NCI-H748 treated with DMSO at 0.1 percent for 48 hours (cell line): ENCODE results near the gene ALB.
"Not testable (repeated sequence)": the region's sequence is repeated elsewhere in the genome, so short reads cannot be mapped to it uniquely, and the experiment has no call there.

Experiments
- DNase-seq: peaks from one replicate; lab custom pipeline; 2025; lab: John Stamatoyannopoulos, UW

Gene ALB

DNA sequence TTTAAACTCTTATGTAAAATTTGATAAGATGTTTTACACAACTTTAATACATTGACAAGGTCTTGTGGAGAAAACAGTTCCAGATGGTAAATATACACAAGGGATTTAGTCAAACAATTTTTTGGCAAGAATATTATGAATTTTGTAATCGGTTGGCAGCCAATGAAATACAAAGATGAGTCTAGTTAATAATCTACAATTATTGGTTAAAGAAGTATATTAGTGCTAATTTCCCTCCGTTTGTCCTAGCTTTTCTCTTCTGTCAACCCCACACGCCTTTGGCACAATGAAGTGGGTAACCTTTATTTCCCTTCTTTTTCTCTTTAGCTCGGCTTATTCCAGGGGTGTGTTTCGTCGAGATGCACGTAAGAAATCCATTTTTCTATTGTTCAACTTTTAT is at the start of gene ALB:
Gene ALB (plus strand): TSS at position 246 of the 400 bp plus-strand sequence. CDS start 41 bp downstream, at position 287.
- DNase-seq = no peak

DNA sequence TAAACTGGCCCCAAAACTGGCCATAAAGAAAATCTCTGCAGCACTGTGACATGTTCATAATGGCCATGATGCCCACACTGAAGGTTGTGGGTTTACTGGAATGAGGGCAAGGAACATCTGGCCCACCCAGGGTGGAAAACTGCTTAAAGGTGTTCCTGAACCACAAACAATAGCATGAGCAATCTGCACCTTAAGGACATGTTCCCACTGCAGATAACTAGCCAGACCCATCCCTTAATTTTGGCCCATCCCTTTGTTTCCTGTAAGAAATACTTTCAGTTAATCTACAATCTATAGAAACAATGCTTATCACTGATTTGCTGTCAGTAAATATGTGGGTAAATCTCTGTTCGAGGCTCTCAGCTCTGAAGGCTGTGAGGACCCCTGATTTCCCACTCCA is 46.9 kb upstream of the ALB start:
- not testable (repeated sequence) for DNase-seq

DNA sequence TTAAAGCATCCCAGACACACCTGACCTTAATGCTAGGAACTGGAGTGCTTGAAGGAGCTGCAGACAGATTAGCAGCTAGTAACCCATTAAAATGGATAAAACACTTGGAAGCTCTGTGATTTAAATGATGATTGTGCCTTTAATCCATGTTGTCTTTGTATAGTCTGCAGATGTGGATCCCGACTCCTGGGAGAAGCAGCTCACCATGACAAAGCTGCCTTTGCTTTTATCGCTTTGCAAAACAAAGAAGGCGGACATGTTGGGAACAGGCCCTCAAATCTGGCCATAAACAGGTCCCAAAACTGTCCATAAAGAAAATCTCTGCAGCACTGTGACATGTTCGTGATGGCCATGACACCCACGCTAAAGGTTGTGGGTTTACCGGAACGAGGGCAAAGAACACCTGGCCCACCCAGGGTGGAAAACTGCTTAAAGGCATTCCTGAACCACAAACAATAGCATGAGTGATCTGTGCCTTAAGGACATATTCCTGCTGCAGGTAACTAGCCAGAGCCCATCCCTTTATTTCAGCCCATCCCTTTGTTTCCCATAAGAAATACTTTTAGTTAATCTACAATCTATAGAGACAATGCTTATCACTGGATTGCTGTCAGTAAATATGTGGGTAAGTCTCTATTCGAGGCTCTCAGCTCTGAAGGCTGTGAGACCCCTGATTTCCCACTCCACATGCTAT is 34.4 kb upstream of the ALB start:
- not testable (repeated sequence) for DNase-seq

DNA sequence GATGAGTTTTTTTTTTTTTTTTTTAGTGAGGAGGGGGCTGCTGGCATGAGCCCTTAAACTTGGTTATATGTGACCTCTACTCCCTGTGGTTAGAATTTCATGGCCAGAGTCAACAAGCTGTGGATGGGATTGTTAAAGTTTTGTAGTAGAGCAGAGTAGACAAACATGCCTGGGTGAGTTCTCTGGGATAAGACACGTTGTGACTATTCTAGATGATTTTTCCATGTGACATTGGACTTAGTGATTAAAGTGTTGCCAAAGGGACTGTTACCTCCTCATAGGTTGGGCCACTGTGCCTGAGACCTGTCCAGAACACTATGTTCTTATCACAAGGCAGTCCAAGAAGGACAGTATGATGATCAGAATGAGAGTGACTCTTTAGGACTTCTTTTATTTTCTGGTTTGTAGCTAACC is 28.8 kb upstream of the ALB start:
- no peak for DNase-seq

DNA sequence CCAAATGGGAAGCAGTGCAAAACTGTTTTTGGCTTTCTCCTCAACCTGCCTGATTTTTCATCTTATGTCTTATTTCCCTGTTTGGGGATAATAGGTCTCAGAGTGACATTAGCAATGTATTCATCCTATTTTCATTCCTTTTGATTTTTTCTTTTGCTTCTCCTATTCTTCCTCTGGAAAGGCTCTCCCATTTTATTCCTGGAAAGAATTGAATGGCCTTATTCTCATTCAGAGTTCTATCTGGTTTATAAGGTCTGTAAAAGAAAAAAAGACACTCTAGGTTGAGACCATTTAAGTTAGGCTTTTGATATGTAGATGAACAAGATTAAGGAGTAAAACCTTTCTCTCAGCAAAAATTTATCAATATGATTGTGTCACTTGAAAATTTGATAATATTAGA is 27.8 kb upstream of the ALB start:
- DNase-seq = no peak

DNA sequence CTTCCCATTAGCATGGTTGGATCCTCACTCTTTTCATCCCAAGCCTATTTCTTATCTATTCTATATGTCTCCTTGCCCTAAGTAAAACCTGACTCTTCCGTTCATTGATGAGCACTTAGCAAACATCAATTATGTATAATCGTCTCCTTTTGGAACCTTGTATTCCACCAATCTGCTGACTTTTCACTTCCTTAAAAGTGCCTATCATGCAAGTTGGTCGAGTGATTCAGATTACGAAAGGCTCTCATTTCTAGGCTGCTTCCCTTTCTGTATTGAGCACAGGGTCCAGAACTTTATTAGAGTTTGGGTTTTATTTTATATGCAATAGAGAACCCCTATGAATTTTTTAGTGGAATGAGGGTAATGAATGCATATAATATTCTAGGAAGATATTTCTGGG is 27.1 kb upstream of the ALB start:
- no peak for DNase-seq

DNA sequence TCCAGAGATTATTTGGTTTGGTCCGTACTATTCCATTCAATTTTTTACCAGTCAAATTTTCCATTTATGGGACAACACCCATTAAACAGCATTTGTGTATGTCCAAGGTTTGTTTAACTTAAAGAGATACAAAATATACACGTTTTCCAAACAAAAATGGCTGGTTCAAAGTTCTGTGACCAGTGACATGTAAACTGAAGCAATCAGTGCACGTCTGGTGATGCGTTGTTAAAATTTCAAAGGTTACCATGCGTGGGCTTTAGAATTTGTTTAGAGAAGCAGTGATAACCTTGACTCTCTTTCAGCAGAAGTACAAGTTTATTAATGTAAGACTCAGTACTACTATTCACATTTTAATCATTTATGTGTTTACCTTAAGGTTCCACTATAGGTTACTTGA is 25.2 kb upstream of the ALB start:
- DNase-seq = no peak

DNA sequence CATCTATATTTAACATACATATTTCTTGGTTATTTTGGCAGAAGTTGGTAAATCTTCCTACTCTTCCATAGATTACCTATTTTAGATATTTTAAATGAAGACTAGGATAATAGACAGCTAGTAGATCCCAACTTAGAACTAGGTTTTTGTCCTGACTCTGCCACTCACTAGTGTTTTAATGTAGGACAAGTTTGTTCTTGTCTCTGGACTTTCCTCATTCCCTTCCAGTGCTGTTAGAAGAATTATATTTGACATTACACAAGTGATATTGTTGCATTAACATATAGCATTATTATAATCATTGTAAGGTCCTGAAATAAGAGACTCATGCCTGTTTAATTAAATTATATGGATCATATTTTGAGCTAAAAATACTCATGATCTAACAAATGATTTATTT is 24.1 kb upstream of the ALB start:
- DNase-seq = no peak

DNA sequence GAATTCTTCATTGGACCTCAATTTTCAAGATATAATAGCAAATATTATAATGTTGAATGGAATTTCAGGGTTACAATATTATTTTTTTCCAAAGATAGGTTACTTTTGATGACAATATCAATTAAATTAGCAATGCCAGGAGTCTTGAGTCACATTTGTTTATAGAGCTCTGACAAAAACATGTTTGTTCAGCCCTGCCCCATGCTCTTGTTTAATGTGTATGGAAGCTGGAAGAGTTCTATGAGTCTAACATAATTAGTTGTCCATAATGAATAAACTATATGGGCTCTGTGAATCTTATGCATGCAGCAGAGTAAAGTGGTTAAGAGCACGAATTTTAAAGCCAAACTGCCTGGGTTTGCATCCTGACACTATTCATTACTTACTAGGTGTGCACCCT is 22.9 kb upstream of the ALB start:
- DNase-seq = no peak

DNA sequence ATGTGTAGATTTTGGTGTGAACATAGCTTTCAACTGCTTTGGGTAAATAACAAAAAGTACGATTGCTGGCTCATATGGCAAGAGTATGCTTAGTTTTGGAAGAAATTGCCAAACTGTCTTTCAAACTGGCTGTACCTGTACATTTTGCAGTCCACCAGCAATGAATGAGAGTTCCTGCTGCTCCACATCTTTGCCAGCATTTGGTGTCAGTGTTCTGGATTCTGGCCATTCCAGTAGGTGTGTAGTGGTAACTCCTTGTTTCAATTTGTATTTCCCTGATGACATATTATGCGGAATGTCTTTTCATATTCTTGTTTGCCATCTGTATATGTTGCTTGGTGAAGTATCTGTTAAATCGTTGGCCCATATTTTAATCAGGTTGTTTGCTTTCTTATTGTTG is 20.6 kb upstream of the ALB start:
- DNase-seq = no peak

DNA sequence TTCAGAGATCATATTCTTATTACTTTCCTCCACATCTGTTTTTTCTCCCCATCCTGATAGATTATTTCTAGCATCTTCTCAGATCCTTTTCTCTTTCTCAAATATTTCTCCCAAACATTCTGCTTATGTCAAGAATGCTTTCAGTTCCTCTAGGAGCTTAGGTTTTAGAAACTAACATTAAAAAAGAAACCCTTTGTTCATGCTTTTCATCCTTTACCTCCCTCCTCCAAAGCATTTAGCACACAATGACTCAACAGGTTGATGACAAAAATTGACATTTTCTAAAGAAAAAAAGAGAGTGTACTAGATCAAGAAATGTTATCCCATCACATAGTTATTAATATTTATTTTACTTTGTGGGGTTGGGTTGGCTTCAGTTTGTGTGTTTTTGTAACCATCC is 16.5 kb upstream of the ALB start:
- DNase-seq = no peak

DNA sequence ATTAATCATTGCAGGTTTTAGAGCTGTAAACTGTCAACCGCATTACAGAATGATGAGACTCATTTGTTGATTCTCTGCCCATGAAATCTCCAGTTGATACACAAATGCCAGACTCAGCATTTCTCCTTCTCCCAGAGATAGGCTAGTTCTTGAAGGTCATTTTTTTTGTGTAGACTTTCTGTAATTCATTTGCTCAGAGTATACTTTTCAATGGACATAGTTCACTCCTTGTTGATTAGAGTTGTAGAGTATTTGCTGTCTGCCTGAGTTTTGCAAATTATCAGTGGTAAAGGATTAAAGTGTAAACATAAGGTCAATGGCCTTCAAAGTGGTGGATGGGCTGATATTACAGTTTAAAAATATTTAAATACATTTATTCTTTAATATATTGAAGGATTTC is 15.2 kb upstream of the ALB start:
- DNase-seq = no peak

DNA sequence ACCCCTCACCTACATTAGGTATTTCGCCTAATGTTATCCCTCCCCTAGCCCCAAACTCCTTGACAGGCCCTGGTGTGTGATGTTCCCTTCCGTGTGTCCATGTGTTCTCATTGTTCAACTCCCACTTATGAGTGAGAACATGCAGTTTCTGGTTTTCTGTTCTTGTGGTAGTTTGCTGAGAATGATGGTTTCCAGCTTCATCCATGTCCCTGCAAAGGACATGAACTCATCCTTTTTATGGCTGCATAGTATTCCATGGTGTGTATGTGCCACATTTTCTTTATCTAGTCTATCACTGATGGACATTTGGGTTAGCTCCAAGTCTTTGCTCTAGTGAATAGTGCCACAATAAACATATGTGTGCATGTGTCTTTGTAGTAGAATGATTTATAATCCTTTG is 14.4 kb upstream of the ALB start:
- not testable (repeated sequence) for DNase-seq

DNA sequence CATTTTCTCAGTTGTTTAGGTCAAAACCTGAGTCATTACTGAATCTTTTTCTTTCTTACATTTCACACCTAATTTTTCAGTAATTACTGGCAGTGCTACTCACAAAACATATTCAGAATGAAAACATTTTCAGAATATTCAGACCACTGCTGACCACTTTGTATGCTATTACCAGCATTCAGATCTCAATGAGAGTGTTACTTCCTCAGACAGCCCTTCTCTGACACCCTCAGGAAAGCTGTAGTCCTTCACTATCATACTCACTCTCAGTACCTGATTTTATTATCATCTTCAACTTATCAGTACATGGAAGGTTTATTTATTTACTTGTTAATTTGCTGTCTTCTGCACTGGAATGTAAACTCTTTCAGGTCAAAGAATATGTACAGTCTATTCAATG is 12.3 kb upstream of the ALB start:
- no peak for DNase-seq

DNA sequence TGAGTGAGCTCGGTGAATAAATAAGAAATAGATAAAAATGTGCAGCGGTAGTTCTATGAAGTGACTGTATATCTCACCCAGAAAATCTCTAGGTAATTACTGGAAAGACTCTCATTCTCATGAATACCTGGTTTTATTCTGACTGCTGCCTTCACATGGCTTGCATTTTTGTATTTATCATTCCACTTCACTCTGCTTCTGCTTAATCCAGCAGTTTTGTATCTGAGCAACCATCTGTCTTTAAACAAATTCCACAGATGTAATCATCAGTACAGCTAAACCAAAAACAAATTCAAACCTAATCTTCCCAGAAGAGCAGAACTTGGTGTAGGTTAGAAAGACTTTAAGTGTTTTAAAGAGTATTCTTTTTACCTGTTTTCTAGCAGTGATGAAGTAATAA is 11.2 kb upstream of the ALB start:
- no peak for DNase-seq

DNA sequence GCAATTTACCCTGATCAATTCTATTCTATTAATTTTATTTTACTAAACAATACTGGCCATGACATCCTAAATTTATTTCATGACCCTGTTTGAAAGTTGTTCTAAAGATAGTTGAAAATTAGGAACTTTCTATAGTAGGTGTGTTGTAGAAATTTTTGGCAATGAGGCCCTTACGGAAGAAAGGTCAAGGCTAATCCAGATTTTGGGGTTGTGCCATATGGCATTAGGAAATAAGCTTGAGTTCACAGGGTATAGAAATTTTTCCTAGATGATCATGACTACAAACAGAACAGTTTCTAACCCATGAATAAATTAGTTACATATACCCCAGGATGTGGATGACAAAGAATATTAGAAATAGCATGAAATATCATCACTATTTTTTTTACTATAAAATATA is 7.8 kb upstream of the ALB start:
- DNase-seq = no peak

DNA sequence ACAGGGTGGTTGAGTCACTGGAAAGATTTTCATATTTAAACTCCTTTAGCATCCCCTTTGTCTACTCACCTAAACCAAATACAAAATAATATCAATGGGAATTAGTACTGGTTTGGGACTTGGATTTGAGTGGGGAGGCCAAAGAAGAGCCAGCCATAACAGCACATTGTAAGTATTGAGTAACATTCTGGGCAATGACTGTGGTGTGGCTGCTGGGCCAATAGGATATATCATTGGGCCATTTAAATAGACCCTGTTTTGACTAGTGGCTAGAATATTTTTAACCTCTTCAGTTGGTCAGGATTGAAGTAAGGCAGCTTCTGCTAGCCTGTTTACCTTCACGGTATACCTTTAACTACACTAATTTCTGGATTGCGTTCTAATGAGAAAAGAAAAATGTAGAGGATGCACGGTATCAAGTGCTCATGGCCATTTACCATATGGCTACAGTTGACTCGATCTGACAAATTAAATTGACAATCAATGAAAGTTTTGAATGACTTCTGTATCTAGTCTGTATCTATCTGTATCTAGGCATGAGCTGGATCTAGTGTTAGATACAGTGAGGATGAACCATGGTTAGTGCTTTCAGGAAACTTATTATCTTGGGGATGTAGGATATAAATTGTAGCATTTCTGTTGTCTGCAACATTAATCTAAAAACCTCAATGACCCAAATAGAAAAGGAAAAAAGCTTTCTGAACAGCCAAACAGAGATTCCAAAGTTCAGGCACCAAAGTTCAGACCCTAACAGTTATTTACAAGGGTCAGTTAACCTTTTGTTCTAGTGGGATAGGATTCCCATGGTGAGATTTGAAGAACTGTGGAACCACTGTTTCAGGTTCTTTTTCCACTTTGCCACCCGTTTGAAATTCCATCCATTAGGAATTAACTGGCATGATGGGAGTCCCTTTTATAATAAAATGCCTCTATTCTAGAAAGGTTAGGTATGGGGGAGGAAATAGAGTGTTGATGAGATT is 6.8 kb upstream of the ALB start:
- DNase-seq = no peak

DNA sequence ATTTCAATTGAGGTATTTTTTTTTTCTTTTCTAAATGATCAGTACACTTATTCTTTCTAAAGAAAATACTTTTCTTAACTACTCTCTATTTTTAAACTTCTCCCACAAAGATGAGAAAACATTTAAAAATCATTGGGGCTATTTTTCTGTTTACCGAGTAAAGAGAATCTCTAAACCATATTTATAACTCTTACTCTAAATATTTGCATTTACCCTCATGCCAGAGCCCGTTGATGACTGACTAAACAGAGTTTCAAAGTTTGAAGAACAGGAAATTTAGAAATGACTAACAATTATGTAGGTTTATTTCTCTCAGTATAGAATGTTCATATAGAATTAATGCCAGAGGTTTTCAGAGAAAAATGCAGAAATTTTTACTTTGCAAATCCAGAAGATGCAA is 2.7 kb upstream of the ALB start:
- DNase-seq = no peak

DNA sequence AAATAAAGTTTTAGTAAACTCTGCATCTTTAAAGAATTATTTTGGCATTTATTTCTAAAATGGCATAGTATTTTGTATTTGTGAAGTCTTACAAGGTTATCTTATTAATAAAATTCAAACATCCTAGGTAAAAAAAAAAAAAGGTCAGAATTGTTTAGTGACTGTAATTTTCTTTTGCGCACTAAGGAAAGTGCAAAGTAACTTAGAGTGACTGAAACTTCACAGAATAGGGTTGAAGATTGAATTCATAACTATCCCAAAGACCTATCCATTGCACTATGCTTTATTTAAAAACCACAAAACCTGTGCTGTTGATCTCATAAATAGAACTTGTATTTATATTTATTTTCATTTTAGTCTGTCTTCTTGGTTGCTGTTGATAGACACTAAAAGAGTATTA is 370 bp downstream of the ALB start:
- DNase-seq = no peak

DNA sequence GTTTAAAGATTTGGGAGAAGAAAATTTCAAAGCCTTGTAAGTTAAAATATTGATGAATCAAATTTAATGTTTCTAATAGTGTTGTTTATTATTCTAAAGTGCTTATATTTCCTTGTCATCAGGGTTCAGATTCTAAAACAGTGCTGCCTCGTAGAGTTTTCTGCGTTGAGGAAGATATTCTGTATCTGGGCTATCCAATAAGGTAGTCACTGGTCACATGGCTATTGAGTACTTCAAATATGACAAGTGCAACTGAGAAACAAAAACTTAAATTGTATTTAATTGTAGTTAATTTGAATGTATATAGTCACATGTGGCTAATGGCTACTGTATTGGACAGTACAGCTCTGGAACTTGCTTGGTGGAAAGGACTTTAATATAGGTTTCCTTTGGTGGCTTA is 1.1 kb downstream of the ALB start:
- DNase-seq = no peak

DNA sequence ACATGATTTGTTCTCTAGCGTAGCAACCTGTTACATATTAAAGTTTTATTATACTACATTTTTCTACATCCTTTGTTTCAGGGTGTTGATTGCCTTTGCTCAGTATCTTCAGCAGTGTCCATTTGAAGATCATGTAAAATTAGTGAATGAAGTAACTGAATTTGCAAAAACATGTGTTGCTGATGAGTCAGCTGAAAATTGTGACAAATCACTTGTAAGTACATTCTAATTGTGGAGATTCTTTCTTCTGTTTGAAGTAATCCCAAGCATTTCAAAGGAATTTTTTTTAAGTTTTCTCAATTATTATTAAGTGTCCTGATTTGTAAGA is 2.4 kb downstream of the ALB start:
- DNase-seq = no peak

DNA sequence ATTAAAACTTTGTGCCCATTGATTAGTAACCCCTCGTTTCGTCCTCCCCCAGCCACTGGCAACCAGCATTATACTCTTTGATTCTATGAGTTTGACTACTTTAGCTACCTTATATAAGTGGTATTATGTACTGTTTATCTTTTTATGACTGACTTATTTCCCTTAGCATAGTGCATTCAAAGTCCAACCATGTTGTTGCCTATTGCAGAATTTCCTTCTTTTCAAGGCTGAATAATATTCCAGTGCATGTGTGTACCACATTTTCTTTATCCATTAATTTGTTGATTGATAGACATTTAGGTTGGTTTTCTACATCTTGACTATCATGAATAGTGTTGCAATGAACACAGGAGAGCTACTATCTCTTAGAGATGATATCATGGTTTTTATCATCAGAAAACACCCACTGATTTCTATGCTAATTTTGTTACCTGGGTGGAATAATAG is 3.2 kb downstream of the ALB start:
- no peak for DNase-seq

DNA sequence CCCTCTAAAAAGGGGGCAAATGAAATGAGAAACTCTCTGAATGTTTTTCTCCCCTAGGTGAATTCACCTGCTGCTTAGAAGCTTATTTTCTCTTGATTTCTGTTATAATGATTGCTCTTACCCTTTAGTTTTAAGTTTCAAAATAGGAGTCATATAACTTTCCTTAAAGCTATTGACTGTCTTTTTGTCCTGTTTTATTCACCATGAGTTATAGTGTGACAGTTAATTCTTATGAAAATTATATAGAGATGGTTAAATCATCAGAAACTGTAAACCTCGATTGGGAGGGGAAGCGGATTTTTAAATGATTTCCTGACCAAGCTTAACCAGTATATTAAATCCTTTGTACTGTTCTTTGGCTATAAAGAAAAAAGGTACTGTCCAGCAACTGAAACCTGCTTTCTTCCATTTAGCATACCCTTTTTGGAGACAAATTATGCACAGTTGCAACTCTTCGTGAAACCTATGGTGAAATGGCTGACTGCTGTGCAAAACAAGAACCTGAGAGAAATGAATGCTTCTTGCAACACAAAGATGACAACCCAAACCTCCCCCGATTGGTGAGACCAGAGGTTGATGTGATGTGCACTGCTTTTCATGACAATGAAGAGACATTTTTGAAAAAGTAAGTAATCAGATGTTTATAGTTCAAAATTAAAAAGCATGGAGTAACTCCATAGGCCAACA is 4.2 kb downstream of the ALB start:
- no peak for DNase-seq
